Stimulated activated naive CD8-positive, alpha-beta T cell treated with anti-CD3 and anti-CD28 coated beads, Interleukin-15, amount 100 ng/mL, for 72 hours (primary cell): ENCODE measurements around the gene TSHZ2.

ENCODE experiments used
- ATAC-seq: fragments of 150-1000 bp; cut with Tn5 transposase; 2 replicates; pipeline ENCODE4 v1.10.0; 2021; ENCODE audit warnings: mild to moderate bottlenecking, moderate library complexity
- DNase-seq, 2 donors: peaks; one replicate each; pipeline ENCODE4 v3.0.0; 2021 to 2022
- H3K27ac Mint-ChIP-seq, 2 donors: one replicate each; pipeline ENCODE4 v1.8.0; 2022; ENCODE audit warnings: mild to moderate bottlenecking in 2 of 2, mixed read lengths in 2 of 2, moderate library complexity in 2 of 2
- H3K27me3 Mint-ChIP-seq: one replicate; pipeline ENCODE4 v1.8.0; 2022; ENCODE audit warnings: mixed read lengths
- H3K4me1 Mint-ChIP-seq: one replicate; pipeline ENCODE4 v1.8.0; 2022; ENCODE audit warnings: mild to moderate bottlenecking, mixed read lengths
- H3K4me3 Mint-ChIP-seq, 2 donors: one replicate each; pipeline ENCODE4 v1.8.0; 2022; ENCODE audit warnings: mild to moderate bottlenecking in 2 of 2, mixed read lengths in 2 of 2, moderate library complexity in 1 of 2
- H3K9me3 Mint-ChIP-seq, 2 donors: one replicate each; pipeline ENCODE4 v1.8.0; 2022; ENCODE audit warnings: mixed read lengths in 2 of 2

The TSHZ2 gene

GRCh38 chr20:53070706-53071392 is 98.7 kb downstream of the TSHZ2 start:
- H3K4me3 Mint-ChIP-seq, result no peak overlapping the region
- peaks cover 16% of the 10 kb centered on the region for H3K27me3 Mint-ChIP-seq
- DNase-seq (no peak), ATAC-seq (peak; percentile 48)
- H3K9me3 Mint-ChIP-seq, result peaks cover 8 to 15% of the 10 kb centered on the region in 2 donors
- peaks cover 13% of the 10 kb centered on the region for H3K4me1 Mint-ChIP-seq
- no peak overlapping the region for H3K27ac Mint-ChIP-seq

- DNase-seq (no peak), ATAC-seq (no peak)
- Mint-ChIP-seq H3K4me1 (peaks cover 13% of the 10 kb centered on the region), H3K4me3 (no peak overlapping the region), H3K27me3 (peaks cover 16% of the 10 kb centered on the region), H3K27ac (no peak overlapping the region), H3K9me3 (peaks cover 8 to 15% of the 10 kb centered on the region in 2 donors)
These were observed 99.7 kb downstream of the TSHZ2 start for GRCh38 chr20:53071833-53072232.

- peaks cover 6% of the 10 kb centered on the region for H3K27me3 Mint-ChIP-seq
- ATAC-seq (no peak), DNase-seq (no peak)
- H3K4me1 Mint-ChIP-seq, result peaks cover 13% of the 10 kb centered on the region
- no peak overlapping the region for H3K27ac Mint-ChIP-seq
- H3K9me3 Mint-ChIP-seq, result peaks cover 6 to 8% of the 10 kb centered on the region in 2 donors
- no peak overlapping the region for H3K4me3 Mint-ChIP-seq
These were observed 100.9 kb downstream of the TSHZ2 start for GRCh38 chr20:53072923-53073579.

- Mint-ChIP-seq H3K4me3 (no peak overlapping the region), H3K27ac (no peak overlapping the region), H3K9me3 (peaks cover 0 to 8% of the 10 kb centered on the region in 2 donors), H3K27me3 (no peaks in the 10 kb centered on the region), H3K4me1 (peaks cover 13% of the 10 kb centered on the region)
- ATAC-seq (no peak), DNase-seq (no peak)
These were observed 101.7 kb downstream of the TSHZ2 start for GRCh38 chr20:53073636-53074415.

GRCh38 chr20:53074811-53075314 is 102.7 kb downstream of the TSHZ2 start:
- H3K27me3 Mint-ChIP-seq, result no peaks in the 10 kb centered on the region
- H3K4me1 Mint-ChIP-seq, result peaks cover 13% of the 10 kb centered on the region
- ATAC-seq, result no peak
- H3K27ac Mint-ChIP-seq, result no peak overlapping the region
- H3K9me3 Mint-ChIP-seq, result peaks cover 0 to 8% of the 10 kb centered on the region in 2 donors
- no peak overlapping the region for H3K4me3 Mint-ChIP-seq
- no peak for DNase-seq

- DNase-seq, result no peak
- Mint-ChIP-seq H3K4me3 (no peak overlapping the region), H3K27ac (no peak overlapping the region), H3K4me1 (peaks cover 7% of the 10 kb centered on the region), H3K9me3 (peaks cover 0 to 8% of the 10 kb centered on the region in 2 donors), H3K27me3 (no peaks in the 10 kb centered on the region)
- ATAC-seq, result no peak
These were observed 104.5 kb downstream of the TSHZ2 start for GRCh38 chr20:53076668-53077067.

- peaks cover 0 to 8% of the 10 kb centered on the region in 2 donors for H3K9me3 Mint-ChIP-seq
- peaks cover 6% of the 10 kb centered on the region for H3K4me1 Mint-ChIP-seq
- ATAC-seq (peak; percentile 66), DNase-seq (no peak)
- H3K27me3 Mint-ChIP-seq, result no peaks in the 10 kb centered on the region
- H3K27ac Mint-ChIP-seq, result no peak overlapping the region
- H3K4me3 Mint-ChIP-seq, result no peak overlapping the region
These were observed 105.4 kb downstream of the TSHZ2 start for GRCh38 chr20:53077373-53078205.

- H3K9me3 Mint-ChIP-seq, result no peaks in the 10 kb centered on the region
- ATAC-seq, result no peak
- H3K4me3 Mint-ChIP-seq, result no peak overlapping the region
- no peaks in the 10 kb centered on the region for H3K27me3 Mint-ChIP-seq
- H3K4me1 Mint-ChIP-seq, result peaks cover 6% of the 10 kb centered on the region
- H3K27ac Mint-ChIP-seq, result no peak overlapping the region
- DNase-seq, result no peak
These were observed 106.6 kb downstream of the TSHZ2 start for GRCh38 chr20:53078761-53079160.

- H3K27ac Mint-ChIP-seq, result no peak overlapping the region
- H3K27me3 Mint-ChIP-seq, result no peaks in the 10 kb centered on the region
- peaks cover 6% of the 10 kb centered on the region for H3K4me1 Mint-ChIP-seq
- H3K9me3 Mint-ChIP-seq, result no peaks in the 10 kb centered on the region
- no peak for DNase-seq
- no peak overlapping the region for H3K4me3 Mint-ChIP-seq
- ATAC-seq, result no peak
These were observed 107.1 kb downstream of the TSHZ2 start for GRCh38 chr20:53079261-53079691.

GRCh38 chr20:53079828-53080686 is 107.9 kb downstream of the TSHZ2 start:
- H3K9me3 Mint-ChIP-seq, result no peaks in the 10 kb centered on the region
- H3K27ac Mint-ChIP-seq, result no peak overlapping the region
- no peak for ATAC-seq
- peaks cover 6% of the 10 kb centered on the region for H3K4me1 Mint-ChIP-seq
- DNase-seq, result no peak
- H3K4me3 Mint-ChIP-seq, result no peak overlapping the region
- H3K27me3 Mint-ChIP-seq, result no peaks in the 10 kb centered on the region

- Mint-ChIP-seq H3K9me3 (no peaks in the 10 kb centered on the region), H3K4me1 (peaks cover 7% of the 10 kb centered on the region), H3K27me3 (no peaks in the 10 kb centered on the region), H3K4me3 (no peak overlapping the region), H3K27ac (no peak overlapping the region)
- DNase-seq (no peak), ATAC-seq (no peak)
These were observed 108.5 kb downstream of the TSHZ2 start for GRCh38 chr20:53080687-53080962.

GRCh38 chr20:53080969-53081871 is 109.1 kb downstream of the TSHZ2 start:
- Mint-ChIP-seq H3K4me1 (peaks cover 11% of the 10 kb centered on the region), H3K27ac (peak overlapping the region in 1 of 2 donors; percentile 35), H3K4me3 (no peak overlapping the region), H3K27me3 (no peaks in the 10 kb centered on the region), H3K9me3 (no peaks in the 10 kb centered on the region)
- DNase-seq, result no peak
- ATAC-seq, result no peak

- H3K27ac Mint-ChIP-seq, result peak overlapping the region in 1 of 2 donors; percentile 35
- DNase-seq (no peak), ATAC-seq (no peak)
- H3K4me3 Mint-ChIP-seq, result no peak overlapping the region
- peaks cover 11% of the 10 kb centered on the region for H3K4me1 Mint-ChIP-seq
- H3K9me3 Mint-ChIP-seq, result no peaks in the 10 kb centered on the region
- H3K27me3 Mint-ChIP-seq, result no peaks in the 10 kb centered on the region
These were observed 110.0 kb downstream of the TSHZ2 start for GRCh38 chr20:53081916-53082863.
